Fibroblast of mammary gland (primary cell): ENCODE results near the gene HDAC11.

Experiments
- DNase-seq: peaks from one replicate; pipeline ENCODE4 v3.0.0-alpha.2; 2010; ENCODE audit warnings: low read depth
- H3K4me3 ChIP-seq: 2 replicates; pipeline ENCODE4 v1.5.1; 2011; ENCODE audit warnings: low read depth, mild to moderate bottlenecking, low read length, moderate library complexity; ENCODE audit not compliant: control insufficient read depth
- CTCF ChIP-seq: conservative IDR thresholded peaks from 2 replicates; pipeline ENCODE4 v1.5.1; 2011; ENCODE audit warnings: low read depth, low read length, inconsistent platforms; ENCODE audit not compliant: control insufficient read depth, insufficient read depth

The HDAC11 gene

GRCh38 chr3:13462125-13462629, 17.9 kb upstream of the HDAC11 start:
- no peak overlapping the region for H3K4me3 ChIP-seq
- no peak for TF ChIP-seq CTCF
- peak; percentile 21 for DNase-seq

- TF ChIP-seq CTCF, result no peak
- DNase-seq, result no peak
- no peak overlapping the region for H3K4me3 ChIP-seq
Observed at GRCh38 chr3:13462822-13463221, 17.3 kb upstream of the HDAC11 start.

- no peak overlapping the region for H3K4me3 ChIP-seq
- TF ChIP-seq CTCF, result no peak
Observed at GRCh38 chr3:13463618-13464400, 16.3 kb upstream of the HDAC11 start.

GRCh38 chr3:13465236-13465873, 14.8 kb upstream of the HDAC11 start:
- no peak for TF ChIP-seq CTCF
- no peak overlapping the region for H3K4me3 ChIP-seq
- DNase-seq, result no peak

More at GRCh38 chr3:13463618-13464400, 16.3 kb upstream of the HDAC11 start:
- DNase-seq, result no peak

GRCh38 chr3:13466781-13467180, 13.3 kb upstream of the HDAC11 start:
- no peak overlapping the region for H3K4me3 ChIP-seq
- no peak for DNase-seq
- TF ChIP-seq CTCF, result no peak

- no peak overlapping the region for H3K4me3 ChIP-seq
- TF ChIP-seq CTCF, result no peak
- no peak for DNase-seq
Observed at GRCh38 chr3:13470894-13471574, 9.1 kb upstream of the HDAC11 start.
